NCI-H2196 treated with DMSO at 0.1 percent for 48 hours (cell line): Measurements from ENCODE around the gene XPO6.

Experiments used
- DNase-seq: peaks from one replicate; lab custom pipeline; 2025; ENCODE audit not compliant: unreplicated experiment; lab: John Stamatoyannopoulos, UW

Gene XPO6

GRCh38 chr16:28183930-28184329, 27.8 kb downstream of the XPO6 start:
- DNase-seq, result no peak

GRCh38 chr16:28183484-28183883, 28.3 kb downstream of the XPO6 start:
- DNase-seq, result no peak

GRCh38 chr16:28182801-28183200, 29.0 kb downstream of the XPO6 start:
- DNase-seq, result no peak

GRCh38 chr16:28182183-28182582, 29.6 kb downstream of the XPO6 start:
- no peak for DNase-seq

GRCh38 chr16:28181515-28181914, 30.2 kb downstream of the XPO6 start:
- DNase-seq, result no peak

GRCh38 chr16:28180655-28181460, 30.9 kb downstream of the XPO6 start:
- DNase-seq, result no peak

GRCh38 chr16:28179354-28179753, 32.4 kb downstream of the XPO6 start:
- no peak for DNase-seq

GRCh38 chr16:28175715-28176114, 36.0 kb downstream of the XPO6 start:
- no peak for DNase-seq

GRCh38 chr16:28172336-28172735, 39.4 kb downstream of the XPO6 start:
- DNase-seq, result no peak

GRCh38 chr16:28171816-28172215, 39.9 kb downstream of the XPO6 start:
- DNase-seq, result no peak

- DNase-seq, result no peak
Measured at GRCh38 chr16:28168991-28169554, 42.7 kb downstream of the XPO6 start.

- DNase-seq, result no peak
Measured at GRCh38 chr16:28167730-28168129, 44.0 kb downstream of the XPO6 start.

- no peak for DNase-seq
Measured at GRCh38 chr16:28167221-28167620, 44.5 kb downstream of the XPO6 start.

- no peak for DNase-seq
Measured at GRCh38 chr16:28166394-28167208, 45.2 kb downstream of the XPO6 start.

- no peak for DNase-seq
Measured at GRCh38 chr16:28165598-28165997, 46.2 kb downstream of the XPO6 start.

- no peak for DNase-seq
Measured at GRCh38 chr16:28164140-28164539, 47.6 kb downstream of the XPO6 start.

GRCh38 chr16:28163699-28164098, 48.1 kb downstream of the XPO6 start:
- no peak for DNase-seq

GRCh38 chr16:28162326-28162877, 49.4 kb downstream of the XPO6 start:
- no peak for DNase-seq

- DNase-seq, result no peak
Measured at GRCh38 chr16:28161626-28162025, 50.1 kb downstream of the XPO6 start.

GRCh38 chr16:28158136-28158535, 53.6 kb downstream of the XPO6 start:
- DNase-seq, result no peak

- DNase-seq, result no peak
Measured at GRCh38 chr16:28156056-28156680, 55.6 kb downstream of the XPO6 start.
